Tongue (tissue), 2 donors: ENCODE data around the gene KCNAB1. TPM values are rescaled to one million over a fixed set of nuclear protein-coding genes. Genes with fewer than 3 reads are reported as not detected.

Experiments
- DNase-seq: peaks from one replicate; pipeline ENCODE4 v3.0.0-alpha.2; 2015
- total RNA-seq: library from RNA; depleted of rRNA; stranded (reverse); fragments of >200 nt; gene quantifications from one replicate; pipeline ENCODE4 v1.2.3, GENCODE V29; 2014

The KCNAB1 gene
- total RNA-seq, 1 donor from 2014 or later = 6.3 TPM

DNA sequence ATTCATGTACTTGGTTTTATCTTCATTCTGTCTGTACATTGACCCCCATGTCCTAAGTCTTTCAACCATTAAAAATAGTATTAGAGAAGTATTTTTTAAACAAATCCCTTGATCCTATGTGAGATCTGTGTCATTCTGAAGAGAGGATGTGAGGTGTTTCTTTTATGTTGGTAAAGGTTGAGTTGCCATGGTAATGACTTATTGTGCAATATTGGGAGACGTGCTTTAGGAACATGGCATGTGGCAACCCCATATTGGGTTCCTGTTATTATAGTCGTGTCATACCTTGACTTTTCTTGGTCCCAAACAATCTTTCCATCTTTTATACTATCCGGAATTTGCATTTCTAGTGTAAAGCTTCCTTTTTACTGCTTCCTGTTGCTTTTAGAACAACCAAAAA, 203.1 kb downstream of the KCNAB1 start:
- DNase-seq = no peak

- DNase-seq = no peak
These were observed 210.0 kb downstream of the KCNAB1 start for GRCh38 chr3:156330415-156330814.

DNA sequence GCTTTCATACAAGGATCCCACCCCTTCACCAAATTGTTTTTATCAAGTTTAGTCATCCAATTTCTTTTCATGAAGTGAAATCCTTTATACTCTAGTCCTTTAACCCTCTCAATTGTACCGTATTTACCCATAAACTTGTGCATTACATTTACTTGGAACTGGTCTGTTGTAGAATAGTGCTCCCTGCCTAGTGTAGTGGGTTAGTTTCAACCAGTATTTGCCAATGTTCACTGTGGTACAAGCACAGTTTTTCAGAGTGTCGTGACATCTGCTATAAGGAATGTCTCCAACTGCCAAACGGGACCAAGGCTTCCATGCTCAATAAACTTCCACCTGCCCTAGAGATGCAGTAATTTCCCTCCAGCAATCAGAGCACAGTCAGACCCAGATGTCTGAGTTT, 211.9 kb downstream of the KCNAB1 start:
- no peak for DNase-seq

DNA sequence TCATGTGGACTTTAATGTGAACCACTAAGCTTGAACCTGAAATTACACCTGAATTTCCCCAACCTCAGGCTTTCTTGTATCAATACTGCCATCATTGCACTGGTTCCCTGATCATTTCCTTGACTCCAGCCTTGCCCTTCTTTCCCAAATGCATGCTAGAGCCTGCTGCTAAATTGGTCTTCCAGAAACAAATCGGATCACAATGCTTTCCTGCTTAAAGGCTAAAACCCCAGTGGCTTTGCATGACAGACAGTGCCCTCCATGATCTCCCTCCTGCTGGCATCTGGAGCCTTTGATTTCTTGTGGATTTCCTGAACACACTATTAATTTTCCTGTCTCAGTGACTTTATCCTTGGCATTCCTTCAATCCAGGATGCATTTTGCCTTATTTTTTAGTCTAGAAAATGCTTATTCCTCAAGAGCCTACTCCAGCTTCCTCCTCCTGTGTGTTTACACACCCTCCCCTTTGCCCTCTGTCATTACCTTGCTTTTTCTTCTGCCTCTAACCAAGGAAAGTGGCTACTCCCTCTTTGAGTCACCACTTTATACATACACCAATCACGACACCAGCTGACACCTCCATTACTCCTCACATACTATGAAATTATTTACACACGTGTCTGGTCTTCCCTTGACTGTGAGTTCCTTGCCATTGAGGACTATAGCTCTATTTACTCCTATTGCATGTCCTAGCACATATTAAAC, 214.6 kb downstream of the KCNAB1 start:
- DNase-seq = no peak

GRCh38 chr3:156339491-156339890, 219.1 kb downstream of the KCNAB1 start:
- DNase-seq = no peak

GRCh38 chr3:156341332-156341731, 221.0 kb downstream of the KCNAB1 start:
- DNase-seq = no peak

DNA sequence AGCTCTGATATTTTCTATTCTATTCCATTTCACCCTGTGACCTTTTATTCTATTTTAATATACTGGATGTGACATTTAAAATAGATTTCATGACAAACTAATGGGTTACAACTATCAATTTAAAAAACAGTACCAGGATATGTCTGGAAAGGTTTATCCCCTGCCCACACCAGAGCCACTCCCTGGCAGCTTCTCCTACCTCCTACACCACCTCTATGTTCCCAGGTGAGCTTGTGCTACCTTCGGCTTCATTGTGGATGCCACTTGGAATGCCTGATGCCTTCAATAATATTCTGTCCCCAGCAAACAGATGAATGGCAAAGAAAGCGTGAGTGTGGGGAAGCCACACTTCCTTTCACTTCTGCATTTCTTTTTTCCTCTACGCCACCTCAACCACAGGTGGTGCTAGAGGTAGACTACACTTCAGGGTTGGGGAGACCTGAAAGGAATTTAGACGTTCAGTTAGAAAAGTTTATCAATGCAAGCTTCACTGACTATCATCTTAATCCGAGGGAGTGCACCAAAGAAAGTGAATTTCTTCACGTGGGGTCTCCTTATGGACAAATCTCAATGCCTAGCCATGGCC, 221.5 kb downstream of the KCNAB1 start:
- no peak for DNase-seq

DNA sequence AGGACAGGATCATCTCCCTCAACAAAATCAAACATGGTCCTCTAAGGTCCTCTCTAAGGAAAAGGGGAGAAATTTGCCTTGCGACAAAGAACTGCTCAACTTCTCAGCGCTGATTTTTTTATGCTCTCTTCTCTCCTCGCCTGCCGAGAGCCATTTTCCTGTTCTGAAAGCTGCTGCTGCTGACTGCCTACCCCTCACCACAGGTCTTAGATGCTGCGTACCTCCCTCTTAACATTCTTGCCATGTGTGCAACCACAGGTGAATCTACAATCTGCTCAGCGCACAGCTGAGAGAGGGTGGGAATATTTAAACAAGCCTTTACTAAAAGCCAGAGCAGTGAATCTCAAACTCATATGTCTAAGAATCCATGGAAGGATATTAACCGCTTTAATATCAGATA, 223.8 kb downstream of the KCNAB1 start:
- no peak for DNase-seq

- no peak for DNase-seq
These were observed 228.7 kb downstream of the KCNAB1 start for GRCh38 chr3:156349111-156349510.

GRCh38 chr3:156349978-156350377, 229.6 kb downstream of the KCNAB1 start:
- DNase-seq = no peak

DNA sequence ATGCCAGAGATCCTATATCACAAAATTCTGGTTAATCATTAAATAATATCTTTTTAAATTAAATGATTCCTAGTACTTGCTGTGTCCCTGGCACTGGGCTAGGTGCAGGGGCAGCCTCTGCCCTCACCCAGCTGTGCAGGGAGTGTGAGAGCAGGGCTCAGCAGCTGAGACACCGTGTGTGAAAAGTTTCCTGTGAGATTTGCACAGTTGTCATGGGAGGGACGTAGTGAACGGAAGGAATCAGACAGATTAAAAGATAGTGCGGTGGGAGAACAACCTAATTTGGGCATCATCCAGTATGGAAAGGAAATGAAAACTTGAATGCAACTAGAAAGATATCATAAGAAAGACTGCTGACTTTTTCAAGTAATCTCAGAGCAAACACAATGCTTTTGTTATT, 230.4 kb downstream of the KCNAB1 start:
- peak; percentile 45 for DNase-seq

GRCh38 chr3:156351783-156352182, 231.4 kb downstream of the KCNAB1 start:
- DNase-seq = no peak

- DNase-seq = no peak
These were observed 232.3 kb downstream of the KCNAB1 start for GRCh38 chr3:156352728-156353127.

DNA sequence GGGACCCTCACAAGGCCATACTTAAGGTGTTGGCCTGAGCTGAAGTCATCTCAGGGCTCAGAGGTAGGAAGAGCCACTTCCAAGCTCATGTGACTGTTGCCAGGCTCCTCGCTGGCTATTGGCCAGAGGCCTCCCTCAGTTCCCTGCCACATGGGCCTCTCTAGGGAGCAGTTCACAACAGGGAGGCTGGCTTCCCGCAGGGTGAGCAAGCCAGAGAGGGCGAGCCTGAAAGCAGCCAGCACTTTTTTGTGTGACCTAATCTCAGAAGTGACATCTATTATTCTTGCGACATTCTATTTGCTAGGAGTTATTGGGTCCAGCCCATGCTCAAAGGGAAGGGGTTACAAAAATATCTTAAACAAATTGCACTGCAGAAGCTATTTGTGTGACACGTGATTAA, 233.2 kb downstream of the KCNAB1 start:
- no peak for DNase-seq

DNA sequence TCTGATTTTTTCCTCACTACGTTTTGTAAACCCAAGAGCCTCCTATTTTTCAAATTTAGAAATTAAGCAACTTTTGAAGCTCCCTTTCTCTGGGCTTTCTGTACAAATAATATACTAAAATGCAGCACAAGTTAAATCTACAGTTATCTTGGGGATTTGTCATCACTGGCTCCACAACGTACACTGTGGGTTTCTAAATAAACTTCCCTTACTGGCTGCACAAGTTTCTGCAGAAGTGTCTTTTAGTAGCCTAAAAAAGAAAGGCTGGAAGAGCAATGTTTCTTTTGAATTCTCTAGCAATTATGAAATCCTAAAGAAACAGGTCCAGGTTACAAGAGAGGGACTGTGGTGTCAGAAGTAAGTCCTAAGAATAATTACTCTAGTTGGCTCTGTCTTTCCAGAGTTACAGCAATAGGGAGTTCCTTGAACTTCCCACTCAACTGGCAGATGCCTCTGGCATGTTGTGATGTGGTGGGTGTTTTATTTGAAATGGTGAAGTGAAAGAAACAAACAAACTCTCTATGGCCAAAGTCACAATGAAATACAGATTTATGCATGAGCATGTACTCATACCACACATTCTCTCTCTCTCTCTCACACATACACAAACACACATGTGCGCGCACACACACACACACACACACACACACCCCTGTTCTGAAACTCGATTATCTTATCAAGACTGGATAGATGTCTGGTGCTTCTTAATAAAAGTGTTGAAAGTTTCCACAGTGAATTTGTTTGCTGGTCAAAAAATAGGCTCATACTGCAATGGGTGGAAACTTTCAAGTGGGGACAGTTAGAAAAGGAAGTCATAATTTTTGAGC, 236.4 kb downstream of the KCNAB1 start:
- DNase-seq = no peak

DNA sequence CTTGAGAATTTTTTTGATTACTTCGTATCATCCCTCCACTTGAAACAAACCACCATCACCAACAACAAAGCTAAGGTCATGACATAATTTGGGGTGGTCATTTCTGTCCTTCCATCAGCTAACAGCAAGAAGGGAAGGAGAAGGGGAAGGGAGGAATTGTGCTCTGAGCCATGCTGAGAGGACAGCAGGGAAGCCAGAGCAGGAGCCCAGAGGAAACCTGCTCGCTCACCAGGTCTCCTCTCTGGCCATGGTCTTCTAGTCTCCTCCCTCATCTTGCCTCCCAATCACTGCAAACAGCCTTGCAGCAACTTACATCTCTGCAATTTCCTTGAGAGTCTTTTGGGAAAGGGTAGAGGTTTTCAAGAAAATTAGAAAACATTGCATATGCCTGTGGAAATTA, 237.9 kb downstream of the KCNAB1 start:
- no peak for DNase-seq

- no peak for DNase-seq
These were observed 239.0 kb downstream of the KCNAB1 start for GRCh38 chr3:156359368-156359767.

- DNase-seq = no peak
These were observed 239.7 kb downstream of the KCNAB1 start for GRCh38 chr3:156360083-156360482.

GRCh38 chr3:156360963-156361362, 240.6 kb downstream of the KCNAB1 start:
- DNase-seq = no peak

GRCh38 chr3:156366559-156366958, 246.2 kb downstream of the KCNAB1 start:
- DNase-seq = no peak

DNA sequence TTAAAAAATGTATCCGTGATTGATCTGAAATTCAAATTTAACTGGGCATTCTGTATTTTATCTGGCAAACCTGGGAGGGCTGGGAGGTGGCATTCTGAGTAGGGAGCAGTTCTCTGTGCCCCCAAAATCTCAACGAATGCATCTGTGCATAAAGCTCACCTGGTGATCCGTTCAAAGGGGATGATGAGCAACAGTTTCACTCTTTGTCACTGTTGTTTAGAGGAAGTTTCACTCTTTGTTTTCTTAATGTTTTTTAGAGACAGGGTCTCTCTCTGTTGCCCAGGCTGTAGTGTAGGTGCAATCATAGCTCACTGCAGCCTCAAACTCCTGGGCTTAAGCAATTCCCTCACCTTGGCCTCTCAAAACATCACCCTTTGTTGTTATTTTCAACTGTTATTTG, 247.8 kb downstream of the KCNAB1 start:
- no peak for DNase-seq

DNA sequence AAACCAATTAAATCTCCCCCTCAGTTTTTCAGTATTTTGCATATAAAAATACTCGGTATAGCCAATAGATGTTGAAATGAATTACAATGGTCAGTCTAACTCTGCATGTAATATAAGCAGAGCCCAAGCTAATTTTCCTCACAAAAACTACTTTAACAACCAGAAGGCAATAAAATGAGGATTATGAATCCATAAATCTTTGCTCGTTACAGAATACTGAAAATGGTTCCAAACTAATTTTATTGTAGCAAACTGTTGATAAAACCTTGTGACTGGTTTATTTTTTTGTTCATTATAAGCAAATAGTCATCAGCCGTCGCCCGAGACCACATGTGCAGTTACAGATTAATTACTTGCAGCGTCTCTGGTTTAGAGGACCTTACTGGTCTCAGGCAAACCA, 251.3 kb downstream of the KCNAB1 start:
- no peak for DNase-seq

GRCh38 chr3:156373095-156373494, 252.7 kb downstream of the KCNAB1 start:
- no peak for DNase-seq

GRCh38 chr3:156373654-156374053, 253.3 kb downstream of the KCNAB1 start:
- DNase-seq = no peak
